K562 (cell line): ENCODE data around the gene ADGRG1. TPM values are rescaled to one million over a fixed set of nuclear protein-coding genes. Genes with fewer than 3 reads are reported as not detected.

ENCODE experiments used
- ARHGAP35 ChIP-seq: fragments of 450-650 bp; IDR thresholded peaks from 2 replicates; pipeline ENCODE4 v1.6.1; 2018; ENCODE audit not compliant: partially characterized antibody
- BCOR ChIP-seq: fragments of 450-650 bp; IDR thresholded peaks from 2 replicates; pipeline ENCODE4 v1.6.1; 2016
- BRF1 ChIP-seq: IDR thresholded peaks from 3 replicates; pipeline ENCODE4 v1.6.1; 2011; ENCODE audit warnings: borderline replicate concordance, mild to moderate bottlenecking; ENCODE audit not compliant: insufficient read length; ENCODE audit errors: extremely low read depth
- CBX5 ChIP-seq: IDR thresholded peaks from 2 replicates; pipeline ENCODE4 v1.6.1; 2014; ENCODE audit warnings: low read depth, borderline replicate concordance
- CREB3 ChIP-seq: fragments of 450-650 bp; conservative IDR thresholded peaks from 2 replicates; pipeline ENCODE4 v1.6.1; 2016; ENCODE audit warnings: missing genetic modification characterization, low read depth, mild to moderate bottlenecking, missing compliant biosample characterization, moderate library complexity
- DDX20 ChIP-seq: fragments of 450-650 bp; IDR thresholded peaks from 2 replicates; pipeline ENCODE4 v1.6.1; 2016; ENCODE audit warnings: missing genetic modification characterization, low read depth, mild to moderate bottlenecking, missing compliant biosample characterization, moderate library complexity
- FOXA1 ChIP-seq: fragments of 450-650 bp; IDR thresholded peaks from 2 replicates; pipeline ENCODE4 v1.6.1; 2016; ENCODE audit warnings: mild to moderate bottlenecking, borderline replicate concordance
- GABPB1 ChIP-seq: sonication (generic); formaldehyde crosslinking; IDR thresholded peaks from 2 replicates; pipeline ENCODE4 v1.8.0; 2022; ENCODE audit warnings: mild to moderate bottlenecking, missing genetic modification reagents
- HEY1 ChIP-seq: fragments of 250-450 bp; sonication (Bioruptor Pico); IDR thresholded peaks from 2 replicates; pipeline ENCODE4 v1.5.0; 2020; ENCODE audit warnings: mild to moderate bottlenecking, moderate library complexity, borderline replicate concordance
- MAFF ChIP-seq: IDR thresholded peaks from 2 replicates; pipeline ENCODE4 v1.6.1; 2012; ENCODE audit warnings: low read length, improper control_type of control experiment
- NRF1 ChIP-seq, 2 experiments: fragments of 450-650 bp; IDR thresholded peaks in 1 of 2; conservative IDR thresholded peaks in 1 of 2; 2 replicates each; pipeline ENCODE4 v1.6.1; 2014; ENCODE audit warnings: mild to moderate bottlenecking in 2 of 2
- PCBP2 ChIP-seq: fragments of 200-400 bp; formaldehyde crosslinking; IDR thresholded peaks from 2 replicates; pipeline ENCODE4 v1.6.1; 2018; ENCODE audit warnings: low read length, low read depth, mild to moderate bottlenecking, moderate library complexity; ENCODE audit not compliant: poor library complexity, severe bottlenecking
- SAFB2 ChIP-seq: fragments of 200-400 bp; formaldehyde crosslinking; IDR thresholded peaks from 2 replicates; pipeline ENCODE4 v1.6.1; 2018; ENCODE audit warnings: borderline replicate concordance, low read length, low read depth, moderate library complexity; ENCODE audit not compliant: severe bottlenecking
- SIX5 ChIP-seq, 2 experiments: IDR thresholded peaks; 2 replicates each; pipeline ENCODE4 v1.6.1; 2011; ENCODE audit warnings: low read length in 2 of 2, borderline replicate concordance in 1 of 2, low read depth in 1 of 2, mild to moderate bottlenecking in 1 of 2, moderate library complexity in 1 of 2; ENCODE audit not compliant: insufficient read depth in 1 of 2
- SMARCE1 ChIP-seq: fragments of 450-650 bp; IDR thresholded peaks from 2 replicates; pipeline ENCODE4 v1.7.1; 2016; ENCODE audit warnings: mild to moderate bottlenecking
- SRSF9 ChIP-seq: fragments of 200-400 bp; formaldehyde crosslinking; IDR thresholded peaks from 2 replicates; pipeline ENCODE4 v1.6.1; 2017; ENCODE audit warnings: low read depth, low read length, borderline replicate concordance
- TRIM24 ChIP-seq, 2 experiments: fragments of 450-650 bp; IDR thresholded peaks; 2 replicates each; pipeline ENCODE4 v1.6.1; 2016
- TSHZ1 ChIP-seq: fragments of 250-450 bp; sonication (Bioruptor Pico); IDR thresholded peaks from 2 replicates; pipeline ENCODE4 v1.4.0; 2020; ENCODE audit warnings: mild to moderate bottlenecking, moderate library complexity
- ZFPM2 ChIP-seq: fragments of 250-450 bp; sonication (Bioruptor Pico); IDR thresholded peaks from 2 replicates; pipeline ENCODE4 v1.5.1; 2022; ENCODE audit warnings: mild to moderate bottlenecking
- ZNF174 ChIP-seq: fragments of 250-450 bp; sonication (Bioruptor Pico); IDR thresholded peaks from 2 replicates; pipeline ENCODE4 v1.4.0; 2020; ENCODE audit warnings: mild to moderate bottlenecking
- ZNF197 ChIP-seq: fragments of 200-800 bp; sonication (Bioruptor generic); IDR thresholded peaks from 2 replicates; pipeline ENCODE4 v1.6.1; 2016; ENCODE audit warnings: low read depth, missing genetic modification characterization, missing compliant biosample characterization
- ZNF436 ChIP-seq: fragments of 250-450, 450-650 bp; sonication (Bioruptor Pico); formaldehyde crosslinking; IDR thresholded peaks from 2 replicates; pipeline ENCODE4 v1.7.0; 2020; ENCODE audit warnings: mild to moderate bottlenecking
- ZNF518B ChIP-seq: fragments of 250-450 bp; sonication (Bioruptor Pico); IDR thresholded peaks from 2 replicates; pipeline ENCODE4 v1.5.0; 2021; ENCODE audit warnings: mild to moderate bottlenecking, moderate library complexity
- ZSCAN32 ChIP-seq: fragments of 450-650 bp; formaldehyde crosslinking; IDR thresholded peaks from 2 replicates; pipeline ENCODE4 v1.4.0; 2020; ENCODE audit warnings: mild to moderate bottlenecking, moderate library complexity
- polyA plus RNA-seq, 8 experiments: library from polyadenylated mRNA; depleted of rRNA in 4 of 8; stranded (reverse) in 5 of 8; unstranded in 3 of 8; fragments of >200 nt; fragmentation: Nextera tagmentation in 2 of 8; fragmentation: Illumina TruSeq in 1 of 8; extraction: Ambion mirVana in 2 of 8; extraction: Trizol in 1 of 8; gene quantifications; 2 replicates each; pipeline versions ENCODE4 v1.2.1 to v1.2.3, GENCODE V29; 2011 to 2014; ENCODE audit warnings: inconsistent platforms in 1 of 8, missing spikeins in 1 of 8
- total RNA-seq, 7 experiments: library from RNA; depleted of rRNA in 6 of 7; stranded (reverse); fragments of >200 nt in 6 of 7; fragmentation: Illumina TruSeq in 2 of 7; extraction: Trizol in 2 of 7; gene quantifications; 2 replicates each; pipeline versions ENCODE4 v1.2.1 to v1.2.3, GENCODE V29; 2011 to 2021; ENCODE audit warnings: low replicate concordance in 1 of 7

Gene ADGRG1
- total and polyA plus RNA-seq, 9 of the 15 experiments (the other 6 are each of a cell fraction or from before 2014, with no cell fraction given): 0.04 to 0.31 (median 0.16) TPM; not detected in 6

GRCh38 chr16:57649443-57649751, 21.0 kb downstream of the ADGRG1 start (continued):
- TF ChIP-seq SAFB2 (no peak), SMARCE1 (no peak), SRSF9 (no peak), ZSCAN32 (CRISPR knock-in tag) (no peak), TSHZ1 (CRISPR knock-in tag) (no peak), ZNF436 (CRISPR knock-in tag) (peak; percentile 95), GABPB1 (CRISPR knock-in tag) (peak; percentile 48; the same call in 1 of the 2 replicates), SIX5 (IDR thresholded peaks at IDR 0.05; ENCODE audit: borderline replicate concordance in 1 of 2, insufficient read depth in 1 of 2, low read depth in 1 of 2, low read length in 2 of 2) (no peak), PCBP2 (no peak), DDX20 (tag) (no peak), ZFPM2 (CRISPR knock-in tag) (no peak), CBX5 (no peak), ZNF174 (CRISPR knock-in tag) (no peak), ZNF518B (CRISPR knock-in tag) (no peak), MAFF (no peak), NRF1 (conservative IDR thresholded peaks at IDR 0.05 in 1 of 2, IDR thresholded peaks at IDR 0.05 in 1 of 2) (no peak), BCOR (peak; percentile 89), ZNF197 (CRISPR knock-in tag) (no peak), ARHGAP35 (no peak), TRIM24 (IDR thresholded peaks at IDR 0.05) (no peak), BRF1 (no peak), HEY1 (CRISPR knock-in tag) (no peak), FOXA1 (no peak), CREB3 (no peak)
